GM13976 (cell line): Measurements from ENCODE around the gene APOB.

Experiments
- DNase-seq: peaks from one replicate; pipeline ENCODE4 v3.0.0; 2012; ENCODE audit warnings: low spot score
- in situ Hi-C: fragments of 300-500 bp; cut with MboI; formaldehyde crosslinking; loops from one replicate; pipeline ENCODE4 v1.12.0; 2022; ENCODE audit warnings: low sequenced_read_pairs, mixed read lengths, inconsistent platforms; ENCODE audit not compliant: unreplicated experiment
- TF ChIP-seq, protein P1 (sequence below): IDR thresholded peaks from 2 replicates; pipeline ENCODE4 v1.5.1; 2012; ENCODE audit warnings: borderline replicate concordance, mild to moderate bottlenecking; ENCODE audit not compliant: insufficient read depth; ENCODE audit errors: extremely low read depth, missing control alignments, control extremely low read depth

The APOB gene

GRCh38 chr2:21034972-21035279 lies 8.9 kb downstream of the APOB start:
- TF ChIP-seq, protein P1, sequence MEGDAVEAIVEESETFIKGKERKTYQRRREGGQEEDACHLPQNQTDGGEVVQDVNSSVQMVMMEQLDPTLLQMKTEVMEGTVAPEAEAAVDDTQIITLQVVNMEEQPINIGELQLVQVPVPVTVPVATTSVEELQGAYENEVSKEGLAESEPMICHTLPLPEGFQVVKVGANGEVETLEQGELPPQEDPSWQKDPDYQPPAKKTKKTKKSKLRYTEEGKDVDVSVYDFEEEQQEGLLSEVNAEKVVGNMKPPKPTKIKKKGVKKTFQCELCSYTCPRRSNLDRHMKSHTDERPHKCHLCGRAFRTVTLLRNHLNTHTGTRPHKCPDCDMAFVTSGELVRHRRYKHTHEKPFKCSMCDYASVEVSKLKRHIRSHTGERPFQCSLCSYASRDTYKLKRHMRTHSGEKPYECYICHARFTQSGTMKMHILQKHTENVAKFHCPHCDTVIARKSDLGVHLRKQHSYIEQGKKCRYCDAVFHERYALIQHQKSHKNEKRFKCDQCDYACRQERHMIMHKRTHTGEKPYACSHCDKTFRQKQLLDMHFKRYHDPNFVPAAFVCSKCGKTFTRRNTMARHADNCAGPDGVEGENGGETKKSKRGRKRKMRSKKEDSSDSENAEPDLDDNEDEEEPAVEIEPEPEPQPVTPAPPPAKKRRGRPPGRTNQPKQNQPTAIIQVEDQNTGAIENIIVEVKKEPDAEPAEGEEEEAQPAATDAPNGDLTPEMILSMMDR, result no peak
- no peak for DNase-seq
- in situ Hi-C loops, result loop anchor here (25.0 kb wide), 1 partner anchor 277 kb away; no protein-coding TSS in a partner anchor

DNA sequence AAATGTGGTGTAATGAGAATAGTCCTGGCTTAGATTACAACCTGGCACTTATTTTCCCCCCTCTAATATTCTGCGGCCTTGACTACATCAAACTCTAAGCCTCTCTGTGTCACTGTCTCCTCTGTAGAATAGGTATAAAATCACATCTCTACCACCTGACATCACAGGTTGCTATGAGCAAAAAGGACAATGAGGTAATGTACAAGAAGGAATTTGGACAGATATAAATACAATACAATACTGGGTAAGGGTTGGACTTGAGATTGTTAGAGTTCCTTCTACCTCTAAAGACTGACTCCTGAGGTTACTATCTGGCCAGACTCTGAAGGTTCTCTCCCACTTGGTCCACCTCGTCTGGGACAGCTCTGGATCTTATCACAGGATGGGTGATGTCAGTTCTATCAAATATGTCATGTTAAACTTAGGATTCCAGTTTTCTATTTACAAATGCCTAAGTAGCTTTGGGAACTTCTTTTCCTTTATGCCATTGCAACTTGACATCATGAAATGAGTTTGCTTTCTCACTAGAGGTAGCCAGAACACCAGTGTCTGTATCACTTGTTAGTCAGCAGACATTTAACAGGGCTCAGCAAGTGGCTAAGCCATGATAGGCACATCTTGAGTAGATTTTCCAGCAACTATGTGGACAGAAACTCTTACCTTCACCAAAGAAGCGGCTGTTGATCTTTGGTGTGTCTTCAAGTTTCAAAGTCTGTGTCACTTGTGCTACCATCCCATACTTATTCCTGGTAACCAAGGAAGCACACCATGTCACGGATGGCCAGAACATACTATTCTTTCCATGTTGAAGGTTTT lies 9.5 kb downstream of the APOB start:
- no peak for DNase-seq
- TF ChIP-seq, protein P1, result no peak
- in situ Hi-C loops, result loop anchor here (25.0 kb wide), 1 partner anchor 278 kb away; no protein-coding TSS in a partner anchor

GRCh38 chr2:21033237-21034155 lies 10.4 kb downstream of the APOB start:
- no peak for DNase-seq
- TF ChIP-seq, protein P1, result no peak
- in situ Hi-C loops, result loop anchor here (25.0 kb wide), 1 partner anchor 279 kb away; no protein-coding TSS in a partner anchor

DNA sequence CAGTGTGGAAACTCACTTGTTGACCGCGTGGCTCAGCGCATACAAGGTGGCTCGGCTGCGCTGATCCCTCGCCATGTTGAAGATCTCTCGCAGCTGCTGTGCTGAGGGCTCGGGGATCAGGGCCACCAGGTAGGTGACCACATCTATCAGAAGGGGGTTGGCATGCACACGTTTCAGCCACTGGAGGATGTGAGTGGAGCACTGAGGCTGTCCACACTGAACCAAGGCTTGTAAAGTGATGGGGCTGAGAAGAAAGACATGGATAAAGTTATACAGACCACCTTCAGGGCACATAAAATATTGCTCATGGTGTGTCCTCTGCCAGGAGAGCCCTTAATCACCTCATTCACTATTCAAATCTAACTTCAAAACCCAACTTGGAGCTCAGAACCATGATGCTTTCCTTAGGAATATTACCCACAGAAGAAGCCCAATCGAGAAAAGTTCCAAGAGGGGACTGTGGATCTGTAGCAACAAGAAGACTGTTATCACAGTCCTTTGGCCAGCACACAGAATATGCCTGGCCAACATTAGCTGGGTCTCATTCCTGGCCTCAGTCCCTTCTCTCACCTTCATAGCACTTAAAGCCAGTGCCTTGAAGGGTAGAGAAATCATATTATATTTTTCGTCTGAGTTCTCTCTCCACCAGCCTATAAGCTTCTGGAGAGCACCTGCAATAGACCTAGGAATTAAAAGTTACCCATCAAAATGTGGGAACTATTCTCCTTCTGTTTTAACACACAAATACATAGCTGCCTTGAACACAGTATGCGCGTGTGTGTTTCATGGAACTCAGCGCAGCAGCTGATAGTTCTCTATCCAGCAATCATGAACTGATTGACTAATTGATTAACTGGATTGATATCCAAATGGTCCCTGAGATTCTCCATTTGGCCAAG lies 11.3 kb downstream of the APOB start:
- in situ Hi-C loops, result loop anchor here (25.0 kb wide), 1 partner anchor 280 kb away; no protein-coding TSS in a partner anchor
- DNase-seq, result no peak

GRCh38 chr2:21030983-21031968 lies 12.6 kb downstream of the APOB start:
- TF ChIP-seq, protein P1, result no peak
- DNase-seq, result no peak
- in situ Hi-C loops, result loop anchor here (25.0 kb wide), 1 partner anchor 281 kb away; no protein-coding TSS in a partner anchor

More for the DNA sequence above, 11.3 kb downstream of the APOB start:
- TF ChIP-seq, protein P1, result no peak
